Mammary epithelial cell (primary cell): ENCODE data around the gene GNAT3.

Source experiments
- CTCF ChIP-seq, 2 donors: IDR thresholded peaks in 1 of 2; conservative IDR thresholded peaks in 1 of 2; 2 replicates each; pipeline ENCODE4 v1.5.1; 2011 to 2012; ENCODE audit warnings: inconsistent platforms in 2 of 2, low read length in 2 of 2, mild to moderate bottlenecking in 2 of 2, control low read depth in 1 of 2, low read depth in 1 of 2; ENCODE audit not compliant: insufficient read depth in 1 of 2; ENCODE audit errors: extremely low read depth in 1 of 2
- EZH2 ChIP-seq: IDR thresholded peaks from 2 replicates; pipeline ENCODE4 v1.6.1; 2012; ENCODE audit warnings: low read length, inconsistent platforms, borderline replicate concordance

- no peak for TF ChIP-seq CTCF (conservative IDR thresholded peaks at IDR 0.05 in 1 of 2, IDR thresholded peaks at IDR 0.05 in 1 of 2; ENCODE audit: extremely low read depth in 1 of 2, insufficient read depth in 1 of 2, low read depth in 1 of 2, low read length in 2 of 2)
- TF ChIP-seq EZH2 = no peak
Measured at GRCh38 chr7:80533287-80533686, 21.4 kb upstream of the GNAT3 start.
